Body of pancreas (tissue), 4 donors: ENCODE results near the gene FLAD1. TPM values are rescaled to one million over a fixed set of nuclear protein-coding genes. Genes with fewer than 3 reads are reported as not detected.

Source experiments
- ATAC-seq: fragments of 150-250 bp; one replicate; pipeline ENCODE4 v1.9.1; 2016
- DNase-seq, 4 donors: peaks; one replicate each; pipeline ENCODE4 v3.0.0-alpha.2; 2019
- H3K27ac ChIP-seq, 4 donors: fragments of 200-600 bp; sonication (generic); 1 replicate in 3 of 4; 2 replicates in 1 of 4; pipeline versions ENCODE4 v1.5.1 to v1.6.1; 2016 to 2019; ENCODE audit warnings: mild to moderate bottlenecking in 1 of 4, mixed read lengths in 1 of 4, moderate library complexity in 1 of 4
- H3K27me3 ChIP-seq, 2 donors: fragments of 200-600 bp; sonication (generic); one replicate each; pipeline ENCODE4 v1.6.0; 2016; ENCODE audit warnings: mild to moderate bottlenecking in 1 of 2
- H3K36me3 ChIP-seq, 2 donors: fragments of 200-600 bp; sonication (generic); replicated peaks in 1 of 2; 2 replicates each; pipeline ENCODE4 v1.5.1; 2016; ENCODE audit warnings: low read depth in 2 of 2; ENCODE audit not compliant: insufficient read depth in 1 of 2
- H3K4me1 ChIP-seq: fragments of 200-600 bp; sonication (generic); one replicate; pipeline ENCODE4 v1.6.0; 2016
- H3K4me3 ChIP-seq, 2 donors: fragments of 200-600 bp; sonication (generic); 1 replicate in 1 of 2; 2 replicates in 1 of 2; pipeline ENCODE4 v1.5.1; 2016 to 2019
- H3K9me3 ChIP-seq, 3 donors: fragments of 200-600 bp; sonication (generic); 1 replicate in 2 of 3; 2 replicates in 1 of 3; pipeline ENCODE4 v1.5.1; 2016
- CTCF ChIP-seq, 7 experiments: fragments of 450-650 bp in 4 of 7; fragments of 200-600 bp in 3 of 7; sonication (generic) in 3 of 7; IDR thresholded peaks; one replicate each; pipeline ENCODE4 v1.5.1; 2016 to 2019; ENCODE audit warnings: antibody characterized with exemption in 7 of 7
- POLR2A ChIP-seq, 3 donors: fragments of 450-650 bp; IDR thresholded peaks; one replicate each; pipeline ENCODE4 v1.6.1; 2016; ENCODE audit warnings: antibody characterized with exemption in 3 of 3, mild to moderate bottlenecking in 2 of 3
- WGBS, 2 donors: methylation state at CpG; one replicate each; pipeline ENCODE4 v1.1.5; 2017; 5-methylcytosine and 5-hydroxymethylcytosine counted together
- intact Hi-C: fragments of 100-400 bp; cut with DNase I; formaldehyde crosslinking; loops from one replicate; pipeline ENCODE4 v1.15.1; 2023
- microRNA-seq, 2 donors: library from miRNA; unstranded; fragments of <30 nt; microRNA quantifications; one replicate each; pipeline ENCODE4, GENCODE V29; 2016; ENCODE audit warnings: borderline number of aligned reads in 2 of 2, borderline replicate concordance in 2 of 2
- small RNA-seq: library from RNA; depleted of rRNA; stranded (forward); fragments of <200 nt; gene quantifications from one replicate; pipeline ENCODE3, GENCODE V24; 2016
- total RNA-seq, 2 donors: library from RNA; depleted of rRNA; stranded (reverse); fragments of >200 nt; gene quantifications; one replicate each; pipeline ENCODE4 v1.1.0, GENCODE V29; 2016

Gene FLAD1
- total RNA-seq, 2 donors from 2014 or later = 10.1 to 51.4 TPM

- no peak for DNase-seq
- no peaks in the 10 kb centered on the region for H3K4me1 ChIP-seq
- H3K9me3 ChIP-seq = no peaks in the 10 kb centered on the region
- intact Hi-C loops = no loop called here
- TF ChIP-seq POLR2A (IDR thresholded peaks at IDR 0.05) = no peak
- TF ChIP-seq CTCF (IDR thresholded peaks at IDR 0.05) = no peak
- WGBS, 2 donors = 50 to 55% methylated on average over 8 of the region's 8 CpGs
- no peaks in the 10 kb centered on the region for H3K27me3 ChIP-seq
- no peak overlapping the region for H3K27ac ChIP-seq
- ATAC-seq = no peak
- H3K36me3 ChIP-seq = no peaks in the 10 kb centered on the region
- H3K4me3 ChIP-seq = no peak overlapping the region
Observed at GRCh38 chr1:155038602-155039307, 55.6 kb downstream of the FLAD1 start.

GRCh38 chr1:155039308-155039669 is 56.1 kb downstream of the FLAD1 start:
- 69 to 100% methylated on average over 1 to 4 of the region's 4 CpGs for WGBS, 2 donors
- Histone ChIP-seq H3K9me3 (no peaks in the 10 kb centered on the region), H3K27ac (no peak overlapping the region), H3K27me3 (no peaks in the 10 kb centered on the region), H3K4me1 (no peaks in the 10 kb centered on the region), H3K4me3 (no peak overlapping the region), H3K36me3 (no peaks in the 10 kb centered on the region)
- TF ChIP-seq CTCF (IDR thresholded peaks at IDR 0.05) (no peak), POLR2A (IDR thresholded peaks at IDR 0.05) (no peak)
- DNase-seq (no peak), ATAC-seq (no peak)
- intact Hi-C loops = no loop called here

GRCh38 chr1:155040358-155041093 is 57.4 kb downstream of the FLAD1 start:
- DNase-seq (no peak), ATAC-seq (no peak)
- H3K36me3 ChIP-seq = no peaks in the 10 kb centered on the region
- H3K4me1 ChIP-seq = peaks cover 6% of the 10 kb centered on the region
- no peak for TF ChIP-seq CTCF (IDR thresholded peaks at IDR 0.05)
- no peak for TF ChIP-seq POLR2A (IDR thresholded peaks at IDR 0.05)
- intact Hi-C loops = no loop called here
- WGBS, 2 donors = 79 to 88% methylated on average over 12 to 14 of the region's 14 CpGs
- H3K27me3 ChIP-seq = no peaks in the 10 kb centered on the region
- no peak overlapping the region for H3K4me3 ChIP-seq
- H3K27ac ChIP-seq = no peak overlapping the region
- no peaks in the 10 kb centered on the region for H3K9me3 ChIP-seq

Small RNA genes lying within 50 kb of the gene (microRNA-seq; reads per million reads assigned to microRNA genes)
- 0 reads per million in 2 donors for gene MIR4258

Small RNA genes lying within 50 kb of the gene (small RNA-seq; reads per million reads assigned to genes)
- not detected for gene MIR4258
- not detected for gene RF00017

Other genes starting within 250 kb of the FLAD1 start
- 1 to 10 TPM in 1 of 2 donors, under 1 TPM in 1; 0.33 to 1.6 TPM for gene KCNN3, start 113.1 kb upstream of the FLAD1 start, total RNA-seq
- gene PMVK, start 46.6 kb upstream of the FLAD1 start, total RNA-seq = 10 to 100 TPM in 1 of 2 donors, 1 to 10 TPM in 1; 7.0 to 18.5 TPM
- 10 to 100 TPM; 26.0 to 60.7 TPM for gene PBXIP1, start 27.2 kb upstream of the FLAD1 start, total RNA-seq
- gene PYGO2, start 21.6 kb upstream of the FLAD1 start, total RNA-seq = 10 to 100 TPM; 10.9 to 15.2 TPM
- 10 to 100 TPM; 38.1 to 45.5 TPM for gene SHC1, start 12.6 kb upstream of the FLAD1 start, total RNA-seq
- 10 to 100 TPM; 15.6 to 29.0 TPM for gene CKS1B, start 8.7 kb upstream of the FLAD1 start, total RNA-seq
- gene LENEP, start 10.2 kb downstream of the FLAD1 start, total RNA-seq = not detected
- gene ZBTB7B, start 19.5 kb downstream of the FLAD1 start, total RNA-seq = 10 to 100 TPM; 30.1 to 34.3 TPM
- 1 to 10 TPM in 1 of 2 donors, under 1 TPM in 1; 0.33 to 1.8 TPM for gene DCST2, start 50.4 kb downstream of the FLAD1 start, total RNA-seq
- not detected for gene DCST1, start 50.5 kb downstream of the FLAD1 start, total RNA-seq
- gene ADAM15, start 68.0 kb downstream of the FLAD1 start, total RNA-seq = 10 to 100 TPM; 37.2 to 48.5 TPM
- gene EFNA4, start 80.4 kb downstream of the FLAD1 start, total RNA-seq = 1 to 10 TPM; 4.7 to 5.6 TPM
- gene EFNA3, start 95.5 kb downstream of the FLAD1 start, total RNA-seq = 1 to 10 TPM in 1 of 2 donors, not detected in 1; 1.8 TPM
- 10 to 100 TPM; 10.5 to 20.2 TPM for gene EFNA1, start 144.5 kb downstream of the FLAD1 start, total RNA-seq
- gene SLC50A1, start 152.5 kb downstream of the FLAD1 start, total RNA-seq = 10 to 100 TPM; 13.7 to 25.7 TPM
- gene DPM3, start 157.2 kb downstream of the FLAD1 start, total RNA-seq = 100 to 1,000 TPM in 1 of 2 donors, 1 to 10 TPM in 1; 6.2 to 106 TPM
- 10 to 100 TPM; 46.4 to 71.5 TPM for gene KRTCAP2, start 190.0 kb downstream of the FLAD1 start, total RNA-seq
- under 1 TPM in 1 of 2 donors, not detected in 1; 0.26 TPM for gene TRIM46, start 190.5 kb downstream of the FLAD1 start, total RNA-seq
- 10 to 100 TPM; 15.0 to 21.1 TPM for gene THBS3, start 224.6 kb downstream of the FLAD1 start, total RNA-seq
- gene MTX1, start 225.4 kb downstream of the FLAD1 start, total RNA-seq = 10 to 100 TPM in 1 of 2 donors, 1 to 10 TPM in 1; 5.9 to 16.3 TPM